CD14-positive monocyte (primary cell): Measurements from ENCODE around the gene SLC22A3. TPM values are rescaled to one million over a fixed set of nuclear protein-coding genes. Genes with fewer than 3 reads are reported as not detected.

Experiments
- DNase-seq, 3 donors: peaks; one replicate each; pipeline ENCODE4 v3.0.0-alpha.2; 2011 to 2022
- H2AFZ ChIP-seq: 2 replicates; pipeline ENCODE4 v1.6.0; 2012; ENCODE audit warnings: mild to moderate bottlenecking, low read depth, low read length, inconsistent platforms; ENCODE audit not compliant: insufficient read depth, poor library complexity, severe bottlenecking
- H3K27ac ChIP-seq, 2 donors: 1 replicate in 1 of 2; 2 replicates in 1 of 2; pipeline ENCODE4 v1.5.1; 2012 to 2013; ENCODE audit warnings: low read length in 2 of 2, control low read depth in 1 of 2, inconsistent platforms in 1 of 2, low read depth in 1 of 2, mild to moderate bottlenecking in 1 of 2
- H3K27me3 ChIP-seq, 2 donors: one replicate each; pipeline versions ENCODE4 v1.6.0 to v1.6.1; 2011 to 2013; ENCODE audit warnings: low read length in 2 of 2; ENCODE audit not compliant: control insufficient read depth in 2 of 2, insufficient read depth in 2 of 2
- H3K36me3 ChIP-seq, 2 donors: replicated peaks in 1 of 2; 1 replicate in 1 of 2; 2 replicates in 1 of 2; pipeline versions ENCODE4 v1.5.1 to v1.6.1; 2012 to 2013; ENCODE audit warnings: low read length in 2 of 2, control low read depth in 1 of 2, inconsistent platforms in 1 of 2, mild to moderate bottlenecking in 1 of 2; ENCODE audit not compliant: insufficient read depth in 2 of 2, control insufficient read depth in 1 of 2
- H3K4me1 ChIP-seq, 2 donors: 1 replicate in 1 of 2; 2 replicates in 1 of 2; pipeline versions ENCODE4 v1.5.1 to v1.6.1; 2012 to 2013; ENCODE audit warnings: low read length in 2 of 2, control low read depth in 1 of 2, inconsistent platforms in 1 of 2, mild to moderate bottlenecking in 1 of 2, moderate library complexity in 1 of 2; ENCODE audit not compliant: insufficient read depth in 2 of 2, control insufficient read depth in 1 of 2
- H3K4me2 ChIP-seq: replicated peaks from 2 replicates; pipeline ENCODE3; 2012; ENCODE audit warnings: low read length, moderate library complexity, mild to moderate bottlenecking; ENCODE audit not compliant: poor library complexity, severe bottlenecking; ENCODE audit errors: extremely low read depth
- H3K4me3 ChIP-seq, 3 experiments: fragments of 200-600 bp in 1 of 3; sonication (generic) in 1 of 3; replicated peaks in 1 of 3; 1 replicate in 2 of 3; 2 replicates in 1 of 3; pipeline ENCODE4 v1.5.1; 2011 to 2013; ENCODE audit warnings: low read length in 3 of 3, mild to moderate bottlenecking in 3 of 3, control low read depth in 2 of 3, low read depth in 2 of 3, inconsistent platforms in 1 of 3, moderate library complexity in 1 of 3
- H3K79me2 ChIP-seq: 2 replicates; pipeline ENCODE4 v1.6.0; 2012; ENCODE audit warnings: mild to moderate bottlenecking, control low read depth, inconsistent platforms, low read length, moderate library complexity; ENCODE audit not compliant: insufficient read depth
- H3K9ac ChIP-seq: 2 replicates; pipeline ENCODE4 v1.6.0; 2017; ENCODE audit warnings: low read length, mild to moderate bottlenecking; ENCODE audit not compliant: insufficient read depth, poor library complexity, severe bottlenecking
- H3K9me3 ChIP-seq, 2 donors: replicated peaks in 1 of 2; 1 replicate in 1 of 2; 2 replicates in 1 of 2; pipeline versions ENCODE4 v1.5.1 to v1.6.1; 2012 to 2013; ENCODE audit warnings: low read length in 2 of 2, control low read depth in 1 of 2; ENCODE audit not compliant: control insufficient read depth in 1 of 2, insufficient read depth in 1 of 2
- H4K20me1 ChIP-seq: 2 replicates; pipeline ENCODE4 v1.6.0; 2012; ENCODE audit warnings: mild to moderate bottlenecking, low read length, control low read depth, moderate library complexity; ENCODE audit not compliant: insufficient read depth
- H3K27ac Mint-ChIP-seq, 7 donors: one replicate each; pipeline ENCODE4 v1.8.0; 2020; ENCODE audit warnings: mild to moderate bottlenecking in 7 of 7, mixed read lengths in 7 of 7, moderate library complexity in 6 of 7, inconsistent platforms in 2 of 7
- H3K27me3 Mint-ChIP-seq, 3 donors: one replicate each; pipeline ENCODE4 v1.8.0; 2021 to 2022; ENCODE audit warnings: low read depth in 3 of 3, mild to moderate bottlenecking in 3 of 3, mixed read lengths in 3 of 3, moderate library complexity in 3 of 3, inconsistent platforms in 1 of 3
- H3K36me3 Mint-ChIP-seq, 2 donors: one replicate each; pipeline ENCODE4 v1.8.0; 2020; ENCODE audit warnings: mixed read lengths in 2 of 2, inconsistent platforms in 1 of 2, mild to moderate bottlenecking in 1 of 2
- H3K4me1 Mint-ChIP-seq: one replicate; pipeline ENCODE4 v1.8.0; 2020; ENCODE audit warnings: mild to moderate bottlenecking, mixed read lengths
- H3K4me3 Mint-ChIP-seq, 2 donors: one replicate each; pipeline ENCODE4 v1.8.0; 2020; ENCODE audit warnings: mild to moderate bottlenecking in 2 of 2, mixed read lengths in 2 of 2, moderate library complexity in 1 of 2
- H3K9me3 Mint-ChIP-seq, 7 donors: one replicate each; pipeline ENCODE4 v1.8.0; 2020 to 2022; ENCODE audit warnings: mixed read lengths in 7 of 7, mild to moderate bottlenecking in 6 of 7, moderate library complexity in 6 of 7, inconsistent platforms in 2 of 7
- WGBS: methylation state at CpG from one replicate; pipeline ENCODE4 v1.1.5; 2013; ENCODE audit warnings: missing lambda C conversion rate; ENCODE audit not compliant: insufficient coverage; 5-methylcytosine and 5-hydroxymethylcytosine counted together
- intact Hi-C, 2 donors: fragments of 100-400 bp; cut with micrococcal nuclease; formaldehyde crosslinking; loops; one replicate each; pipeline versions ENCODE4 v1.15.0 to v1.15.1; 2023
- polyA plus RNA-seq, 3 donors: library from polyadenylated mRNA; depleted of rRNA in 1 of 3; unstranded in 2 of 3; stranded (reverse) in 1 of 3; fragments of 300-500 nt in 2 of 3; fragments of >200 nt in 1 of 3; fragmentation: Illumina TruSeq in 2 of 3; gene quantifications; 1 replicate in 2 of 3; 2 replicates in 1 of 3; pipeline ENCODE4 v1.2.3, GENCODE V29; 2012 to 2021
- TF ChIP-seq, protein P1 (sequence below): fragments of 200-600 bp; IDR thresholded peaks from one replicate; pipeline ENCODE4 v1.8.0; 2022; ENCODE audit warnings: antibody characterized with exemption, mild to moderate bottlenecking

The SLC22A3 gene
- polyA plus RNA-seq, 3 donors = not detected

DNA sequence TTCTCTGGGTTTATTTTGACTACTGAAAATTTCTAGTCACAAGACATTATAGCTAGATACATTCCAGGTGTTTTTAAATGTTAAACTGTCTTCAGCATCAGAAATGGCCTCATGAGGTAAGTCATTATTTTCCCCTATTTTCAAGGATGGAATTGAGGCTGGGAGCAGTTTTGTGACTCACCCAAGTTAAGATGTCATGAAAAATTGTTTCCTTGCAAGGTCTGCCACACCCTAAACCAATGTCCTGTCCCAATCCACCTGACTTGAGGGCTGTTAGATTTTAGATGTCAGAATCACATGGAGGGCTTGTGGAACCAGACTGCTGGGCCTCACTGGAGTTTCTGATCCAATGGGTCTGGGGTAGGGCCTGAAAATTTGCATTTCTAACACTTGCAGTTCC lies 16.9 kb downstream of the SLC22A3 start:
- TF ChIP-seq, protein P1, sequence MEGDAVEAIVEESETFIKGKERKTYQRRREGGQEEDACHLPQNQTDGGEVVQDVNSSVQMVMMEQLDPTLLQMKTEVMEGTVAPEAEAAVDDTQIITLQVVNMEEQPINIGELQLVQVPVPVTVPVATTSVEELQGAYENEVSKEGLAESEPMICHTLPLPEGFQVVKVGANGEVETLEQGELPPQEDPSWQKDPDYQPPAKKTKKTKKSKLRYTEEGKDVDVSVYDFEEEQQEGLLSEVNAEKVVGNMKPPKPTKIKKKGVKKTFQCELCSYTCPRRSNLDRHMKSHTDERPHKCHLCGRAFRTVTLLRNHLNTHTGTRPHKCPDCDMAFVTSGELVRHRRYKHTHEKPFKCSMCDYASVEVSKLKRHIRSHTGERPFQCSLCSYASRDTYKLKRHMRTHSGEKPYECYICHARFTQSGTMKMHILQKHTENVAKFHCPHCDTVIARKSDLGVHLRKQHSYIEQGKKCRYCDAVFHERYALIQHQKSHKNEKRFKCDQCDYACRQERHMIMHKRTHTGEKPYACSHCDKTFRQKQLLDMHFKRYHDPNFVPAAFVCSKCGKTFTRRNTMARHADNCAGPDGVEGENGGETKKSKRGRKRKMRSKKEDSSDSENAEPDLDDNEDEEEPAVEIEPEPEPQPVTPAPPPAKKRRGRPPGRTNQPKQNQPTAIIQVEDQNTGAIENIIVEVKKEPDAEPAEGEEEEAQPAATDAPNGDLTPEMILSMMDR = no peak
- Mint-ChIP-seq H3K27me3 (peaks cover 0 to 1% (median 0%) of the 10 kb centered on the region in 3 donors), H3K36me3 (no peaks in the 10 kb centered on the region), H3K4me3 (no peak overlapping the region), H3K9me3 (peaks cover 2 to 12% (median 9%) of the 10 kb centered on the region in 7 donors), H3K27ac (no peak overlapping the region), H3K4me1 (no peaks in the 10 kb centered on the region)
- Histone ChIP-seq H3K9me3 (no peaks in the 10 kb centered on the region), H3K9ac (no peak overlapping the region), H3K36me3 (no peaks in the 10 kb centered on the region), H3K4me2 (no peak overlapping the region), H3K79me2 (no peaks in the 10 kb centered on the region), H4K20me1 (no peaks in the 10 kb centered on the region), H3K4me3 (no peak overlapping the region), H3K4me1 (no peaks in the 10 kb centered on the region), H3K27me3 (no peaks in the 10 kb centered on the region), H2AFZ (no peak overlapping the region), H3K27ac (no peak overlapping the region)
- intact Hi-C loops = no loop called here
- no peak for DNase-seq

DNA sequence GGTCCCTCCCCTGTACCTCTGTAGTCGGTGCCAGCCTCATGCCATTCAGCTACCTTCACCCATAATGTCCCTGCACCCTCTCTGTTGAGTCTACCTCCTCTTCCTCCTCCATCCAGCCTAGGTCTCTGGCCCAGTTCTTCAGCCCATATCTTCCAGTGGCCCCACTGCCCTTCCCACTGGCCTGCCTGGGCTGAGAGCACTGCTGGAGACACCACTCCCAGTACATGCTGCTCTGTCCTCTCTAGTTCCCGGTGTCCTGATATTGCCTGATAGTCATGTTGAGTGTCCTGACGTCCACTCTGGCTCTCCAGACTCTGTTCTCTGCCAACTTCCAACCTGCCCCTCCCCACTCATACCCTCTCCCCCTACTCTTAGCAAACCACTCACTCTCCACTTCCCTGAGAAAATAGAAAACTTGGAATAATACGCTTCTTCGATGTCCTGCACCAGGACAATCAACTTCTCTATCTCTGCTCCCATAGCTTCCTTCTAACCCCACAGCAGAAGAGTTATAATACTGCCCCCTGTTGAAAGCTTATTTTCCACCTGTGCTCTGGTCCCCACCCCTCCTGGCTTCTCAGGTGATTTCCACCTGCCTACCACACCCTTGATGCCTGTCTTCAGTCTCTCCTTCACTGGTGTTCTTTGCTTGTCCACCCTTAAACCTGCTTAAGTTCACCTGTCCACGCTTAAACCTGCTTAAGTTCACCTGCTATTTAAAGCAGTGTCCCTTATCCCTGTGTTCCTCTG lies 19.8 kb downstream of the SLC22A3 start:
- no peaks in the 10 kb centered on the region for H3K9me3 ChIP-seq
- no peaks in the 10 kb centered on the region for H3K27me3 Mint-ChIP-seq
- no peak overlapping the region for H3K4me2 ChIP-seq
- H3K36me3 Mint-ChIP-seq = no peaks in the 10 kb centered on the region
- H3K27ac ChIP-seq = no peak overlapping the region
- no peak overlapping the region for H3K27ac Mint-ChIP-seq
- intact Hi-C loops = no loop called here
- no peak for DNase-seq
- no peak overlapping the region for H2AFZ ChIP-seq
- no peaks in the 10 kb centered on the region for H3K27me3 ChIP-seq
- no peak overlapping the region for H3K9ac ChIP-seq
- WGBS = 87% methylated on average over 6 of the region's 6 CpGs
- no peaks in the 10 kb centered on the region for H3K79me2 ChIP-seq
- H3K4me3 ChIP-seq = no peak overlapping the region
- TF ChIP-seq, protein P1 = no peak
- H3K36me3 ChIP-seq = no peaks in the 10 kb centered on the region
- no peaks in the 10 kb centered on the region for H3K4me1 Mint-ChIP-seq
- H3K4me3 Mint-ChIP-seq = no peak overlapping the region
- H3K9me3 Mint-ChIP-seq = peaks cover 4 to 18% (median 10%) of the 10 kb centered on the region in 7 donors
- no peaks in the 10 kb centered on the region for H3K4me1 ChIP-seq
- no peaks in the 10 kb centered on the region for H4K20me1 ChIP-seq
